HG02973 (cell line): ENCODE data around the gene GPR160.
"Not testable (repeated sequence)": the region's sequence is repeated elsewhere in the genome, so short reads cannot be mapped to it uniquely, and the experiment has no call there.

ENCODE experiments used
- ATAC-seq: cut with Tn5 transposase; IDR thresholded peaks from one replicate; pipeline ENCODE4 v1.9.1; 2021; ENCODE audit warnings: moderate library complexity; ENCODE audit not compliant: unreplicated experiment

The GPR160 gene

GRCh38 chr3:170037463-170038433 is at the start of gene GPR160:
TSS of gene GPR160 (plus strand) at chr3:170037995. CDS start at chr3:170083973, 45,978 bp downstream.
- ATAC-seq = peak; percentile 81

- no peak for ATAC-seq
These were observed 47.4 kb upstream of the GPR160 start for GRCh38 chr3:169990431-169990830.

- ATAC-seq = no peak
These were observed 45.6 kb upstream of the GPR160 start for GRCh38 chr3:169992156-169992555.

- no peak for ATAC-seq
These were observed 45.0 kb upstream of the GPR160 start for GRCh38 chr3:169992781-169993180.

- ATAC-seq = no peak
These were observed 44.0 kb upstream of the GPR160 start for GRCh38 chr3:169993761-169994160.

- no peak for ATAC-seq
These were observed 41.7 kb upstream of the GPR160 start for GRCh38 chr3:169996063-169996462.

- peak; percentile 28 for ATAC-seq
These were observed 39.1 kb upstream of the GPR160 start for GRCh38 chr3:169998668-169999131.

GRCh38 chr3:169999433-169999832 is 38.4 kb upstream of the GPR160 start:
- peak; percentile 95 for ATAC-seq

GRCh38 chr3:170000051-170000450 is 37.7 kb upstream of the GPR160 start:
- no peak for ATAC-seq

- no peak for ATAC-seq
These were observed 35.6 kb upstream of the GPR160 start for GRCh38 chr3:170002231-170002630.

- no peak for ATAC-seq
These were observed 34.9 kb upstream of the GPR160 start for GRCh38 chr3:170002879-170003278.

GRCh38 chr3:170003881-170004356 is 33.9 kb upstream of the GPR160 start:
- ATAC-seq = no peak

GRCh38 chr3:170007031-170007663 is 30.6 kb upstream of the GPR160 start:
- ATAC-seq = peak; percentile 87

GRCh38 chr3:170010498-170010897 is 27.3 kb upstream of the GPR160 start:
- no peak for ATAC-seq

GRCh38 chr3:170012683-170013400 is 25.0 kb upstream of the GPR160 start:
- no peak for ATAC-seq

- ATAC-seq = no peak
These were observed 21.7 kb upstream of the GPR160 start for GRCh38 chr3:170016057-170016456.

GRCh38 chr3:170019306-170019705 is 18.5 kb upstream of the GPR160 start:
- not testable (repeated sequence) for ATAC-seq

- no peak for ATAC-seq
These were observed 16.7 kb upstream of the GPR160 start for GRCh38 chr3:170021083-170021482.

GRCh38 chr3:170022336-170022735 is 15.5 kb upstream of the GPR160 start:
- no peak for ATAC-seq

GRCh38 chr3:170023165-170023564 is 14.6 kb upstream of the GPR160 start:
- ATAC-seq = no peak

- no peak for ATAC-seq
These were observed 13.2 kb upstream of the GPR160 start for GRCh38 chr3:170024581-170024980.
